ENCODE results near the gene GULP1. TPM values are rescaled to one million over a fixed set of nuclear protein-coding genes. Genes with fewer than 3 reads are reported as not detected.

Gene GULP1
- total and polyA plus RNA-seq, 10 of the 15 experiments (the other 5 are each of a cell fraction or from before 2014, with no cell fraction given), result 0.02 to 1.3 (median 0.15) TPM; not detected in 5

- in situ Hi-C loops (cut with MboI), result no loop called here
- no peak overlapping the region for H3K4me2 ChIP-seq (ENCODE audit: control insufficient read depth, insufficient read depth)
- BruUV-seq (replicated peaks), result no TSS peak
- intact Hi-C loops (cut with micrococcal nuclease; ENCODE audit: unreplicated experiment), result no loop called here
- no peak overlapping the region for H3K4me3 ChIP-seq
- H2AFZ ChIP-seq (ENCODE audit: control insufficient read depth, low read depth, low read length), result no peak overlapping the region
- WGBS (ENCODE audit: insufficient coverage, insufficient replicate concordance, low lambda C conversion rate, missing lambda C conversion rate), result 0% methylated on average over 2 of the region's 2 CpGs
- no peaks in the 10 kb centered on the region for H3K4me1 ChIP-seq (ENCODE audit: control insufficient read depth, insufficient read depth, low read length)
- TF ChIP-seq STAT3 (IDR thresholded peaks at IDR 0.05; ENCODE audit: low read depth, low read length) (no peak), KLF5 (IDR thresholded peaks at IDR 0.05; ENCODE audit: partially characterized antibody) (no peak), TCF7 (IDR thresholded peaks at IDR 0.05; ENCODE audit: borderline replicate concordance) (no peak), RBBP5 (conservative IDR thresholded peaks at IDR 0.05) (no peak), PRDM15 (CRISPR knock-in tag; IDR thresholded peaks at IDR 0.05) (no peak), BCL11A (IDR thresholded peaks at IDR 0.05; ENCODE audit: low read depth, low read length) (no peak), RELB (IDR thresholded peaks at IDR 0.05; ENCODE audit: low read depth) (no peak), TBL1XR1 (IDR thresholded peaks at IDR 0.05; ENCODE audit: low read depth, low read length) (no peak), NR2F1 (conservative IDR thresholded peaks at IDR 0.05) (no peak), NBN (IDR thresholded peaks at IDR 0.05) (no peak), HCFC1 (IDR thresholded peaks at IDR 0.05; ENCODE audit: low read length) (no peak), MTA3 (IDR thresholded peaks at IDR 0.05; ENCODE audit: borderline replicate concordance, low read length) (no peak)
- H3K27ac ChIP-seq (ENCODE audit: control insufficient read depth, insufficient read depth), result no peak overlapping the region
- FAIRE-seq, result no peak
- no peaks in the 10 kb centered on the region for H3K79me2 ChIP-seq (ENCODE audit: control insufficient read depth, insufficient read depth, low read length)
- no peak for DNase-seq (ENCODE audit: low read depth, low spot score)
- ChIA-PET RAD21 (ENCODE audit: unreplicated experiment) (no interaction called here), CTCF (no interaction called here), POLR2A (no interaction called here), SMC1A (ENCODE audit: uncharacterized antibody, unreplicated experiment) (no interaction called here)
- H3K36me3 ChIP-seq (ENCODE audit: control insufficient read depth in 2 of 2, insufficient read depth in 2 of 2, low read length in 1 of 2), result no peaks in the 10 kb centered on the region
- no peaks in the 10 kb centered on the region for H3K27me3 ChIP-seq (replicated peaks in 1 of 2; ENCODE audit: control insufficient read depth in 2 of 2, insufficient read depth in 2 of 2, low read length in 1 of 2)
- no peak overlapping the region for H3K9ac ChIP-seq (ENCODE audit: control insufficient read depth, insufficient read depth, low read length)
- H4K20me1 ChIP-seq (ENCODE audit: control insufficient read depth, insufficient read depth), result no peaks in the 10 kb centered on the region
- no peaks in the 10 kb centered on the region for H3K9me3 ChIP-seq (replicated peaks; ENCODE audit: control insufficient read depth, insufficient read depth, low read length)
- ATAC-seq, result no peak
Observed at GRCh38 chr2:188576006-188576405, 284.3 kb downstream of the GULP1 start.
